Cerebellar cortex (tissue), 1 donor: ENCODE measurements around the gene KIAA0232.
"Not testable (repeated sequence)": the region's sequence is repeated elsewhere in the genome, so short reads cannot be mapped to it uniquely, and the experiment has no call there.

Source experiments
- DNase-seq: peaks from one replicate; pipeline ENCODE4 v3.0.0-alpha.2; 2015; ENCODE audit warnings: low spot score

Gene KIAA0232

DNA sequence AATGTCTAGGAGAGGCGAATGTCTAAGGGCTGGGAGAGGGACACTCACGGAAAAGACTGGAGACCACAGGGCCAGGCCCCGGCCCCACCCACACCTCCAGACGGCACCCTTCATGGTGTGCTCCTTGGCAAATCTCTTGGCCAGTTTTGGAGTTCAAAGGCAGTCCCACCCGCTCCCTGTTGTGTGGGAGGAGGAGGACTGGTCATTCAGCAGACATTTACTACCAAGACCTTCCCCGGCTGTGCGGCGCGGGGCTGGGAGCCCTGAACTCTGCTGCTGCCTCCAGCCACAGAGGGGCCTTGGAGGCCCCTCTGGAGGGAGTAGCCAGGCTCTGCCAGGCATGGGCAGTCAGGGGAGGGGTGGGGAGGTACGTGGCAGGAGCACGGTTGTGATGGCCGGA, 118.4 kb downstream of the KIAA0232 start:
- no peak for DNase-seq

DNA sequence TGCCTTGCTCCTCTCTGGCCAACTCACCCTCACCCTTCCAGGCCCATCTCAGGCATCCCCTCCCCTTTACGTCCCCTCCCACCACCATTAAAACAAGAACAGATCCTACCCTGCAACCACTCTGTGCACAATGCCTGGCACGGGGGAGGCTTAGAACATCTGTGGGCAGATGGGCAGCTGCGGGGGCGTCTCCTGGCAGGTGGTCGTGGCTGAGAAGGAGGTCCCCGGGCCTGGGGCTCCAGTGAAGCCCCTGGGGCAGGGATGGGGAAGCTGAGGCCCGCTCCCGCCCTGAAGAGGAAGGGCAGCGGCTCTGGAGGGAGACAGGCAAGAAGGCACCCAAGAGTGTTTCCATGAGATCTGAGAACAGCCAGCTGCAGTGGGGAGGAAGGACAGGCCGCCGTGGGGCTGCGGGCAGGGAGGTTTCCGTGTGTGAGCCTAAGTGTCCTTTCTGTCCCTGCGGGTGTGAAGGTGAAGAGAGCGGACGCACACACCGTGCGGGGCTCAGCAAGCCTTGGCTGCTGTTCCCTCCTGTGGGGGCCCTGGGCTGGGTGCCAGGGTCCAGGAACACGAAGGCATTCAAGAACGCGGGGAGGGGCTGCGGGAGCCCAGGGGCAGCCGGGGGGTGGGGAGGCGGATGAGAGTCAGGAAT, 119.3 kb downstream of the KIAA0232 start:
- no peak for DNase-seq

GRCh38 chr4:6902318-6903042, 120.0 kb downstream of the KIAA0232 start:
- no peak for DNase-seq

DNA sequence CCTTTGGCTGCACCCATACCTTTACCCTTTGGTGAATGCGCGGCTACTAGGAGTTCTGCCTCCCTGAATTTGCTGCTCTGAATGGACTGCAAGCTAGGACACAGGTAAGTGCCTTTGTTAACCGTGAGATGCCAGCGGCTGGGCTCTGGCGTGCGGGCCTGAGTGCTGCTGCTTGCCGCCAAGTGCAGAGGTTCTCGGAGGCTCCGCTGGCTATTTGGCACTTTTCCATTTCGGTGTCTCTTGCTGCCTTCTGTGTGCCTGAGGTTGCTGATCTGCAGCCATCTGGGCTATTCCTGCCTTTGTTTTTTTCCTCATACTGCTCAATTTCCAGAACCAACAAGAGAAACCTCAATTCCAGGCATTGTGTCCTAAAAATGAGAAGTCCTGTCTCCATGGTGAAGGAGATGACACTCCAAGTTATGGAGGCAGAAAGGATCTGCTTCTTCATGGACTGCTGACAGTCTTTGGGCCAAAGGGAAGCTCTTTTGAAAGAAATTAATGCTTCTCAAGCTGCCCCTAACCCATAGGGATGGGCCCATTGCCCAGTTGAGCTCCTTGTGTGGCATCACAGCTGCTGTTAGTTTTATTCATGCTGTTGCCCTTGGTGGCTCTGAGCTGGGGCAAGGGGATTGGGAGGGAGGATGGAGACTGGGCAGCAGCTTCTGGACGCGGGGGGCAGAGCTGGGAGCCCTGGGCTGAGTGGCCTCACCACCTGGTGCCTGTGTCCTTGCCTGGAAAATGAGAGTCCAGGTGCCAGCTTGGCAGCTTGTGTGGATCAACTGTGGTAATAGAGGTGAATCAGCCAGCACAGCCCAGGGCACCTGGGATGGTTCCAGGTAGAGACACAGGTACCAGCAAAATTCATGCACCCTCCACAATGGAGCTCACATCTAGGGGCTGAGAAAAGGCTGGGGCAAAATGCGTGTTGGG, 123.3 kb downstream of the KIAA0232 start:
- DNase-seq: peak; percentile 90

- not testable (repeated sequence) for DNase-seq
Observed at GRCh38 chr4:6906486-6906885, 124.0 kb downstream of the KIAA0232 start.

GRCh38 chr4:6907658-6908191, 125.2 kb downstream of the KIAA0232 start:
- no peak for DNase-seq

DNA sequence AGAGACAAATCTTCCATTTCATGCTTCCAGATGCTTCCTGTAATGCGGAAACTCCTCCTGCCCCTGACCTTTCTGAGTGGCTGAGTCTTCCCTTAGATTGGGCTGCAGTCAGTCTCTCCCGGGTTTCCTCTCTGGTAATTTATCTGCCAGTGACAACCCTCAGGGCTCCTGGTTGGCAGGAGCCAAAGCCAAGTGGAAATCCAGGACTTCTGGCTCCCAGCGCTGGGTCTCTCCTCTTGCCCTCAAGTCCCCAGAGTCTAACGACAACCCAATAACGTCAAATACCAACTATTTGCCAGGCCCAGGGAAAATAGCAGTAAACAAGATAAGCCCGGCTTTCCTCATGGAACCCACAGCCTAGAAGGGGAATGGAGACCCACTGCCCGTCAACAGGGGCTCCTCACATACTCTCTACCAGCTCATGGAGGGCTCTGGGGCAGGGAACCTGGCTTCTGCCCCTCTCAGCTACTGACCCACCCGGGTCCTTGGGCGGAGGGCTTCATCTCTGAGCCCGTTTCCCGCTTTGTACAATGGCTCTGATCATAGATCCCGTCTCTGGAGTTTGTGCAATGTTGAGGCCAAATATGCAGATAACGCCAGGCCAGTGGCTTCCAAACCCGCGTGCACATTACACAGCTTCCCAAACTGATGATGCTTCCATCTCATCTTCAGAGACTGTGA, 126.0 kb downstream of the KIAA0232 start:
- DNase-seq: no peak

DNA sequence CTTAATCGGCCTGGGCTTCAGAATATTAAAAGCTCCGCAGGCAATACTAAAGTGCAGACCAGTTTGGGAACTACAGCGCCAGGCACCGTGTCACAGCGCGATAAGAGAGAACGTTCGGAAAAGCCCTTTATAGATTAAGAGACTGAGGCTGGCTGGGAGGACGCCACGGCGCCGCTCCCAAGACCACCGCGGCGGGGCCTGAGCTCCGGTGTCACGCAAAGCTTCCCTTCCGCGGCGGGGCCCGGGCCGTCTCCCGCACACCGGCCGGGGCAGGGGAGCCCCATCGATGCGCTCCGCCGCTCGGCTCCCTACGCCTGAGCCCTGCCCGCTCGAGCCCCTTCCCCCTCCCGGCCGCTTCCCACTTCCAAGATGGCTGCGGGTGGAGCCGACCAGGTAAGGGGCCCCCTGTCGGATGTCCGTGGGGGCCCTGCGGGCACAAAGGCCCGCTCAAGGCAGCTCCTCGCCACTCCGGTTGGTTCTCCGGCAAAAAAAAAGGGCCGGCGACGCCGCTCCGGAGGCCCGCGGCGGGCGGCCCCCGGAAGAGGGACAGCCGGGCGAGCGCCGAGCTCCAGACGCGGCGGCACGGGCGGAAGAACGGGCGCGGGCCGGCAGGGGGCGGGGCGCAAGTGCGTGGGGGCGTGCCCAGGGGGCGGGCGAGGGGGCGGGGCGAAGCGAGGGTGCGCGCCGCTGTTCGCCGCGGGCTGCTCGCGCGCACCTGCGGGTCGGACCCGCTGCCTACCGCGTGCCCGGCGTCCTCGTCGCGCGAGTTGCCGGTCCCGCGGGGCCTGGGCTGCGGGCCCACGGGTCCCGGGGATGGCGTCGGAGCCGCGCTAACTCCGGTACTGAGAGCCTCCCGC, 126.8 kb downstream of the KIAA0232 start, which contains the start of gene TBC1D14:
Gene TBC1D14 (plus strand): TSS at position 714 of the 857 bp plus-strand sequence. CDS start 13,564 bp downstream, outside the sequence.
- peak; percentile 88 for DNase-seq

- no peak for DNase-seq
Observed at GRCh38 chr4:6909970-6910339, 127.4 kb downstream of the KIAA0232 start.

- no peak for DNase-seq
Observed at GRCh38 chr4:6910340-6910959, 127.9 kb downstream of the KIAA0232 start.

GRCh38 chr4:6910960-6911874, 128.7 kb downstream of the KIAA0232 start:
- DNase-seq: no peak

GRCh38 chr4:6911917-6912316, 129.4 kb downstream of the KIAA0232 start:
- not testable (repeated sequence) for DNase-seq

DNA sequence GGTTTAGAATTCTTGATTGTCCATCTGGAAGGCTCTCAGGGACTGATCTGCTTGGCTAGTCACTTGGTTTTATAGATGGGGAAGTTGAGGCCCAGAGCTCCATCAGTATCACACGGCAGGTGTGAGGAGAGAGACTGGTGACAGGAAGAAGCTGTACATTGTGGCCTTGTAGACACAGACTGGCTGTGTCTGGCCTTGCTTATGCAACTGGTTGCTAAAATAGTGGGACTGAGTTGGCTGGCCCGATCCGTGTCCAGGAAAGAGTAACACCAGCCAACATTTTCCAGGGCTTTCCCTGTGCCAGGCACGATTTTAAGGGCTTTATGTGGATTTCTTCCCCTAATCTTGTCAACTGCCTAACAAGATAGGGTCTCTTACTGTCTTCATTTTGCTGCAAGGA, 129.9 kb downstream of the KIAA0232 start:
- DNase-seq: no peak

DNA sequence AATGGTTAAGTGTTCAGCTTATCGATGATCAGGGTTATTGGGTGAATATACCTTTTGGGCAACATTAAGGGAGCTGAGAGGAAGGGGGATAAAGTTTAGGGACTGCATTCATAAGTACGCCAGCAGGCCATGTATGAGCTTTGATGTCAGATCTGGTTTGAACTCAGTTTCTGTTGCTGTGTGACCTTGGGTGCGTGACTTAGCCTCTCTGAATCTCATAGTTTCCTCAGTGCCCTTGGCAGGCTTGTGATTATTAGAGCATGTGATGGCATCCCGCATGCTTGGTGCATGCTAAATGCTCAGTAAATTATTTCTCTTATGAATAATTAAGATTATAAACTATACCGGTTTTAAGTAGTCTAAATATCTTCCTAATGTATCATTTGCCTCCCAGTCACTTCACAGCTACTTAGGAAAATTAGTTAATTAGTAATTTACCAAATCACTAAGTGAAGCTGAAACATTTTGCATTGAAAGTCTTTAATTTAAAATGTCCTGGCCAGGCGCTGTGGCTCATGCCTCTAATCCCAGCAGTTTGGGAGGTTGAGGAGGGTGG, 130.9 kb downstream of the KIAA0232 start:
- DNase-seq: no peak

DNA sequence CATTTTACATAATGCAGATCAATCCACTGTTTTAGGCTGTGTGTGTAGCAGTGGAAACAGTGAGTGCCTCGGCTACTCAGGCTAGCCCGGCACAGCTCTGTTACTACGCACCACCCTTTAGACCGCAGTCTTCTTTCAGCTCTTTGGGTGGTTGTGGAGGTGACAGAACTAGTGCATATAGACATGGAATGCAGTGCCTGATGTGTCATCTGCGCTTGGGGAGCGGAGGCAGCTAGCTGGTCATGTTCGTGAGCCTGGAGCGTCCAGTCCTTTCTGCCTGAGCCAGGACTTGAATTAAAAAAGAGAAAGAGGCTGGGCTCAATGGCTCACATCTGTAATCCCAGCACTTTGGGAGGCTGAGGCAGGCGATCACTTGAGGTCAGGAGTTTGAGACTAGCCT, 131.9 kb downstream of the KIAA0232 start:
- no peak for DNase-seq

DNA sequence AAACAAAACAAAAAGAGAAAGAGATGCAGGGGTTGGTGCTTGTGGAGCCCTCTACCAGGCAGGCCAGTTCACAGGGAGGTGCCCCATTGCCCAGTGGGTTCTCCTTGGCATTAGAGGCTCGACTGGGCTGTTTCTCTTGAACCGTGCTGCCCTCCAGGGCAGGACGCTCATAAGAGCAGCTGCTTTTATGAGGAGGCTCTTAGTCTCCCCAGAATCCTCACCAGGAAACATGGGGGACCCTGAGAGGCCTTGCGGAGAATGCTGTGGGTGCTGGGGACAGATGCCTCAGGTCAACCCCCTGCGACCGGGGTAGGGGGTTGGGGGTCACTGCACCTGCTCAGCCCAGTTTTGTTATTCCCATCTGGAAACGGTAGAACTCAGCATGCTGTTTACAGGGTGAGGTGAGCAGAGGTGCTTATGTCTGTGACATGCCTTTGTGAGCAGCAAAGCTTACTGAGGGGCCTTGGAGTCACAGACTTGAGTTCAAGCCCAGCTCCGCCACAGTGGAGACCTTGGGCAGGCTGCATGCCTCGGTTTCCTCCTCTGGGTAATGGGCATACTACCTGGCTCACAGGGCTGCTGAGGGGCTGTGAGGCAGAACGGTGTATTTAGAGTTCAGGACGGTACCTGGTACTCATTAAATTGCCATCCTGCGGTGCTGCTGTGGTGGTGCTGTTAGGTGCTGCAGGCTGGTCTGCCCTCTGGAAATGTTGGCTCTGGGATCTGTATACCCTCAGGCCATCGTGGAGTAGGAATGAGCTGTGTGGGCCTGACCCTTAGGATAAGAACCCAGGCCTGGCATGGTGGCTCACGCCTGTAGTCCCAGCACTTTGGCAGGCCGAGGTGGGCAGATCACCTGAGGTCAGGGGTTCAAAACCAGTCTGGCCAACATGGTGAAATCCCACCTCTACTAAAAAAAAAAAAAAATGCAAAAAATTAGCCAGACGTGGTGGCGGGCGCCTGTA, 132.8 kb downstream of the KIAA0232 start:
- no peak for DNase-seq

DNA sequence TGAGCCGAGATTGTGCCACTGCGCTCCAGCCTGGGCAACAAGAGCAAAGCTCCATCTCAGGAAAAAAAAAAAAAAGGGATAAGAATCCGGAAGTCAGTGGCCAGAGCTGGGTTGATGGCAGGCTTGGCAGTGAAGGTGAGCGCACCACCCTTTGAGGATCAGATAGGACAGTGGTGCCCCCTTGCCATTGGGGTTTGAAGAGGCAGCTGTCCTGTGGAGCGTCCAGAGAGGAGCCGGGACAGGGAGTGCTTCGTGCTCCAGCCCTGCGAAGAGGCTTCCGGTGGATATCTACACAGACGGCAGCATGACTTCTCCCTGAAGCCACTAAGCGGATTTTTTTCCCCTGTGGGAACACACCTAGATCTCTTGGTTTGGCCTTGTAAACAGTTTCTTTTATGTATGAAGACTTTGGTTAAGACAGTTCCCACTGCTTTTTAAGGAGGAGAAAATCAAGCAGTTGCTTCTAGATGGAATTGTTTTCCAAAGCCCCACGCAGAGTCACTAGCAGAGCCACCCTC, 133.6 kb downstream of the KIAA0232 start:
- DNase-seq: no peak
